Bronchial epithelial cell (primary cell): Measurements from ENCODE around the gene FABP1. TPM values are rescaled to one million over a fixed set of nuclear protein-coding genes. Genes with fewer than 3 reads are reported as not detected.

Source experiments
- DNase-seq: peaks from one replicate; pipeline ENCODE4 v3.0.0-alpha.2; 2010; ENCODE audit warnings: low read depth
- FAIRE-seq: peaks from 2 replicates; lab custom pipeline; 2011; peaks lifted over from hg19 to GRCh38; lab: Jason Lieb, UNC
- H3K27me3 ChIP-seq: 2 replicates; pipeline ENCODE4 v1.5.1; 2011; ENCODE audit warnings: low read length; ENCODE audit not compliant: control insufficient read depth, insufficient read depth
- H3K36me3 ChIP-seq: 2 replicates; pipeline ENCODE4 v1.5.1; 2011; ENCODE audit warnings: low read length; ENCODE audit not compliant: control insufficient read depth, insufficient read depth
- H3K4me3 ChIP-seq: 2 replicates; pipeline ENCODE4 v1.5.1; 2011; ENCODE audit warnings: mild to moderate bottlenecking, low read depth, low read length, control low read depth
- CTCF ChIP-seq: IDR thresholded peaks from 2 replicates; pipeline ENCODE4 v1.5.1; 2011; ENCODE audit warnings: mild to moderate bottlenecking, moderate library complexity, low read length, control low read depth, inconsistent platforms; ENCODE audit not compliant: insufficient read depth, severe bottlenecking
- total RNA-seq: library from RNA; depleted of rRNA; stranded (reverse); fragments of >200 nt; gene quantifications from 2 replicates; pipeline ENCODE4 v1.2.1, GENCODE V29; 2014

FABP1 gene
- total RNA-seq, 1 donor from 2014 or later, result not detected

GRCh38 chr2:88097192-88097591 lies 30.7 kb downstream of the FABP1 start:
- Histone ChIP-seq H3K27me3 (peaks cover 1% of the 10 kb centered on the region), H3K36me3 (no peaks in the 10 kb centered on the region), H3K4me3 (no peak overlapping the region)
- no peak for TF ChIP-seq CTCF
- no peak for DNase-seq
- FAIRE-seq, result no peak

- Histone ChIP-seq H3K36me3 (no peaks in the 10 kb centered on the region), H3K4me3 (no peak overlapping the region), H3K27me3 (peaks cover 1% of the 10 kb centered on the region)
- TF ChIP-seq CTCF, result no peak
- DNase-seq, result no peak
- FAIRE-seq, result no peak
Observed at GRCh38 chr2:88096708-88097107, 31.2 kb downstream of the FABP1 start.

GRCh38 chr2:88095022-88095421 lies 32.8 kb downstream of the FABP1 start:
- no peak for TF ChIP-seq CTCF
- H3K4me3 ChIP-seq, result no peak overlapping the region
- peaks cover 1% of the 10 kb centered on the region for H3K27me3 ChIP-seq
- FAIRE-seq, result no peak
- DNase-seq, result no peak
- no peaks in the 10 kb centered on the region for H3K36me3 ChIP-seq

GRCh38 chr2:88092773-88093172 lies 35.1 kb downstream of the FABP1 start:
- DNase-seq (no peak), FAIRE-seq (no peak)
- TF ChIP-seq CTCF, result no peak
- Histone ChIP-seq H3K4me3 (no peak overlapping the region), H3K36me3 (no peaks in the 10 kb centered on the region), H3K27me3 (peaks cover 1% of the 10 kb centered on the region)

- no peak overlapping the region for H3K4me3 ChIP-seq
- no peaks in the 10 kb centered on the region for H3K36me3 ChIP-seq
- H3K27me3 ChIP-seq, result peaks cover 1% of the 10 kb centered on the region
- FAIRE-seq (no peak), DNase-seq (no peak)
- TF ChIP-seq CTCF, result no peak
Observed at GRCh38 chr2:88091943-88092342, 35.9 kb downstream of the FABP1 start.
